H9 (cell line): ENCODE measurements around the gene CLMP. TPM values are rescaled to one million over a fixed set of nuclear protein-coding genes. Genes with fewer than 3 reads are reported as not detected.

ENCODE experiments used
- DNase-seq: peaks from one replicate; pipeline ENCODE4 v3.0.0-alpha.2; 2017
- H2AFZ ChIP-seq: one replicate; pipeline ENCODE4 v1.6.1; 2013; ENCODE audit warnings: mild to moderate bottlenecking, low read length, control low read depth, moderate library complexity
- H2AK5ac ChIP-seq: 2 replicates; pipeline ENCODE4 v1.6.1; 2013; ENCODE audit warnings: low read length, control low read depth, mixed read lengths; ENCODE audit not compliant: insufficient read length
- H2BK120ac ChIP-seq: one replicate; pipeline ENCODE4 v1.6.1; 2013; ENCODE audit warnings: low read depth, mild to moderate bottlenecking, low read length, control low read depth, inconsistent platforms; ENCODE audit not compliant: poor library complexity, severe bottlenecking
- H2BK12ac ChIP-seq: 2 replicates; pipeline ENCODE4 v1.6.1; 2013; ENCODE audit warnings: low read length, control low read depth, mixed read lengths, low read depth; ENCODE audit not compliant: insufficient read length
- H2BK15ac ChIP-seq: 2 replicates; pipeline ENCODE4 v1.6.1; 2013; ENCODE audit warnings: low read depth, low read length, control low read depth
- H2BK20ac ChIP-seq: one replicate; pipeline ENCODE4 v1.6.1; 2013; ENCODE audit warnings: low read depth, mild to moderate bottlenecking, low read length, control low read depth, inconsistent platforms; ENCODE audit not compliant: poor library complexity, severe bottlenecking
- H2BK5ac ChIP-seq: 2 replicates; pipeline ENCODE4 v1.6.1; 2013; ENCODE audit warnings: low read length, control low read depth, mixed read lengths; ENCODE audit not compliant: insufficient read length
- H3K14ac ChIP-seq: 2 replicates; pipeline ENCODE4 v1.6.1; 2013; ENCODE audit warnings: low read length, control low read depth; ENCODE audit not compliant: insufficient read depth
- H3K18ac ChIP-seq: 2 replicates; pipeline ENCODE4 v1.6.1; 2013; ENCODE audit warnings: low read depth, mild to moderate bottlenecking, mixed read lengths, low read length, control low read depth; ENCODE audit not compliant: insufficient read length
- H3K23ac ChIP-seq: 2 replicates; pipeline ENCODE4 v1.6.1; 2013; ENCODE audit warnings: low read length, control low read depth, mixed read lengths, low read depth; ENCODE audit not compliant: insufficient read length
- H3K23me2 ChIP-seq: 2 replicates; pipeline ENCODE4 v1.6.1; 2013; ENCODE audit warnings: low read depth, mild to moderate bottlenecking, mixed read lengths, low read length, control low read depth; ENCODE audit not compliant: insufficient read length, poor library complexity, severe bottlenecking
- H3K27ac ChIP-seq: 2 replicates; pipeline ENCODE4 v1.5.1; 2013; ENCODE audit warnings: low read length, control low read depth, mixed read lengths, low read depth; ENCODE audit not compliant: insufficient read length
- H3K27me3 ChIP-seq: 2 replicates; pipeline ENCODE4 v1.6.1; 2013; ENCODE audit warnings: low read length, control low read depth, inconsistent platforms; ENCODE audit not compliant: insufficient read depth
- H3K4ac ChIP-seq: 2 replicates; pipeline ENCODE4 v1.6.1; 2013; ENCODE audit warnings: low read depth, mild to moderate bottlenecking, control low read depth, inconsistent platforms, low read length, moderate library complexity
- H3K4me1 ChIP-seq: 2 replicates; pipeline ENCODE4 v1.6.1; 2013; ENCODE audit warnings: low read length, control low read depth, inconsistent platforms; ENCODE audit not compliant: insufficient read depth
- H3K4me2 ChIP-seq: 2 replicates; pipeline ENCODE4 v1.6.1; 2013; ENCODE audit warnings: low read length, control low read depth, mixed read lengths; ENCODE audit not compliant: insufficient read length, insufficient read depth
- H3K56ac ChIP-seq: 2 replicates; pipeline ENCODE4 v1.6.1; 2013; ENCODE audit warnings: low read depth, mild to moderate bottlenecking, mixed read lengths, low read length, control low read depth; ENCODE audit not compliant: insufficient read length
- H3K79me1 ChIP-seq: 2 replicates; pipeline ENCODE4 v1.6.1; 2013; ENCODE audit warnings: low read depth, mild to moderate bottlenecking, moderate library complexity, low read length, control low read depth, inconsistent platforms; ENCODE audit not compliant: insufficient read depth, poor library complexity, severe bottlenecking
- H3K79me2 ChIP-seq: 2 replicates; pipeline ENCODE4 v1.6.1; 2013; ENCODE audit warnings: low read length, control low read depth, inconsistent platforms; ENCODE audit not compliant: insufficient read depth
- H3K9ac ChIP-seq: 2 replicates; pipeline ENCODE4 v1.6.1; 2013; ENCODE audit warnings: low read length, control low read depth, mixed read lengths; ENCODE audit not compliant: insufficient read length; ENCODE audit errors: extremely low read depth
- H3K9me3 ChIP-seq: one replicate; pipeline ENCODE4 v1.6.1; 2013; ENCODE audit warnings: low read depth, low read length, inconsistent platforms; ENCODE audit not compliant: control insufficient read depth
- H3T11ph ChIP-seq: one replicate; pipeline ENCODE4 v1.6.1; 2013; ENCODE audit warnings: mild to moderate bottlenecking, low read length, control low read depth, inconsistent platforms
- H4K20me1 ChIP-seq: one replicate; pipeline ENCODE4 v1.6.1; 2013; ENCODE audit not compliant: control insufficient read depth, insufficient read length, insufficient read depth
- H4K5ac ChIP-seq: 2 replicates; pipeline ENCODE4 v1.6.1; 2013; ENCODE audit warnings: low read depth, mild to moderate bottlenecking, mixed read lengths, low read length, control low read depth; ENCODE audit not compliant: insufficient read length
- H4K8ac ChIP-seq: replicated peaks from 2 replicates; pipeline ENCODE4 v1.6.1; 2013; ENCODE audit warnings: low read length, control low read depth, mixed read lengths, low read depth; ENCODE audit not compliant: insufficient read length
- H4K91ac ChIP-seq: 2 replicates; pipeline ENCODE4 v1.6.1; 2013; ENCODE audit warnings: low read depth, mild to moderate bottlenecking, moderate library complexity, mixed read lengths, low read length, control low read depth; ENCODE audit not compliant: insufficient read length
- H3K27ac Mint-ChIP-seq, 3 experiments: 2 replicates in 2 of 3; 3 replicates in 1 of 3; pipeline ENCODE4 v1.8.0; 2020 to 2021; ENCODE audit warnings: mixed read lengths in 3 of 3, mild to moderate bottlenecking in 1 of 3, moderate library complexity in 1 of 3
- H3K27me3 Mint-ChIP-seq: 2 replicates; pipeline ENCODE4 v1.8.0; 2021; ENCODE audit warnings: low read depth, mild to moderate bottlenecking, moderate library complexity, mixed read lengths
- H3K36me3 Mint-ChIP-seq, 3 experiments: 2 replicates in 2 of 3; 3 replicates in 1 of 3; pipeline ENCODE4 v1.8.0; 2020 to 2021; ENCODE audit warnings: low read depth in 3 of 3, mixed read lengths in 3 of 3; ENCODE audit not compliant: insufficient read depth in 1 of 3
- H3K4me1 Mint-ChIP-seq, 2 experiments: 2 replicates each; pipeline ENCODE4 v1.8.0; 2020; ENCODE audit warnings: mixed read lengths in 2 of 2
- H3K4me3 Mint-ChIP-seq, 2 experiments: 2 replicates in 1 of 2; 3 replicates in 1 of 2; pipeline ENCODE4 v1.8.0; 2020 to 2021; ENCODE audit warnings: mild to moderate bottlenecking in 2 of 2, mixed read lengths in 2 of 2, moderate library complexity in 1 of 2
- H3K9me3 Mint-ChIP-seq, 2 experiments: 2 replicates in 1 of 2; 3 replicates in 1 of 2; pipeline ENCODE4 v1.8.0; 2020; ENCODE audit warnings: mild to moderate bottlenecking in 2 of 2, mixed read lengths in 2 of 2, moderate library complexity in 1 of 2
- CTCF ChIP-seq: fragments of 200-600 bp; sonication (generic); conservative IDR thresholded peaks from 3 replicates; pipeline ENCODE4 v1.8.0; 2021; ENCODE audit warnings: antibody characterized with exemption, mild to moderate bottlenecking
- WGBS: extraction: QIAGEN DNeasy Blood & Tissue Kit; methylation state at CpG from one replicate; pipeline ENCODE4 v1.1.7; 2013; ENCODE audit warnings: missing lambda C conversion rate, low lambda C conversion rate, mixed read lengths; ENCODE audit not compliant: insufficient read length; ENCODE audit errors: extremely low coverage; 5-methylcytosine and 5-hydroxymethylcytosine counted together
- total RNA-seq: library from RNA; stranded (reverse); gene quantifications from 2 replicates; pipeline ENCODE4 v1.2.1, GENCODE V29; 2021

The CLMP gene
- total RNA-seq, 1 experiment from 2014 or later = 13.8 TPM

- peaks cover 0 to 6% (median 2%) of the 10 kb centered on the region in 3 experiments; a peak in 3 of 7 replicates for H3K36me3 Mint-ChIP-seq
- H2BK120ac ChIP-seq = no peak overlapping the region
- TF ChIP-seq CTCF = no peak
- H3K4me1 ChIP-seq = peaks cover 14% of the 10 kb centered on the region; the same call in 1 of the 2 replicates
- H3K23me2 ChIP-seq = no peaks in the 10 kb centered on the region
- H3K27ac ChIP-seq = no peak overlapping the region
- DNase-seq = no peak
- H3K79me2 ChIP-seq = no peaks in the 10 kb centered on the region
- WGBS = no CpG with 5 or more reads among the region's 3 CpGs
- no peak overlapping the region for H3K4me2 ChIP-seq
- no peaks in the 10 kb centered on the region for H3K9me3 ChIP-seq
- no peaks in the 10 kb centered on the region for H3K9me3 Mint-ChIP-seq
- no peaks in the 10 kb centered on the region for H3K27me3 ChIP-seq
- H2BK20ac ChIP-seq = no peak overlapping the region
- H3K4ac ChIP-seq = no peak overlapping the region
- no peak overlapping the region for H2BK15ac ChIP-seq
- H3K56ac ChIP-seq = no peak overlapping the region
- no peak overlapping the region for H4K8ac ChIP-seq
- no peak overlapping the region for H3K14ac ChIP-seq
- no peak overlapping the region for H3K4me3 Mint-ChIP-seq
- no peak overlapping the region for H2AK5ac ChIP-seq
- no peak overlapping the region for H3K9ac ChIP-seq
- H3K27me3 Mint-ChIP-seq = no peaks in the 10 kb centered on the region; the same call in 1 of the 2 replicates
- H3K27ac Mint-ChIP-seq = no peak overlapping the region
- H3K4me1 Mint-ChIP-seq = peaks cover 42 to 50% of the 10 kb centered on the region in 2 experiments
- H2BK5ac ChIP-seq = no peak overlapping the region
- no peak overlapping the region for H2BK12ac ChIP-seq
- no peak overlapping the region for H3K23ac ChIP-seq
- H4K91ac ChIP-seq = no peak overlapping the region
- H3K79me1 ChIP-seq = no peaks in the 10 kb centered on the region
- H3T11ph ChIP-seq = no peak overlapping the region
- H4K5ac ChIP-seq = no peak overlapping the region
- no peak overlapping the region for H2AFZ ChIP-seq
- no peaks in the 10 kb centered on the region for H4K20me1 ChIP-seq
- H3K18ac ChIP-seq = no peak overlapping the region
Observed at GRCh38 chr11:123169821-123170220, 25.2 kb downstream of the CLMP start.
